ENCODE measurements around the gene XPR1.

The XPR1 gene

GRCh38 chr1:180919183-180919700 lies 287.4 kb downstream of the XPR1 start:
- DNase-seq: no peak

GRCh38 chr1:180920193-180920592 lies 288.4 kb downstream of the XPR1 start:
- DNase-seq: no peak

GRCh38 chr1:180920702-180921101 lies 288.9 kb downstream of the XPR1 start:
- no peak for DNase-seq

- DNase-seq: no peak
Observed at GRCh38 chr1:180921386-180921785, 289.6 kb downstream of the XPR1 start.

- no peak for DNase-seq
Observed at GRCh38 chr1:180921891-180922630, 290.2 kb downstream of the XPR1 start.

GRCh38 chr1:180922631-180923015 lies 290.8 kb downstream of the XPR1 start:
- no peak for DNase-seq

- DNase-seq: no peak
Observed at GRCh38 chr1:180923021-180923841, 291.4 kb downstream of the XPR1 start.

- DNase-seq: no peak
Observed at GRCh38 chr1:180923887-180924286, 292.1 kb downstream of the XPR1 start.

GRCh38 chr1:180924939-180925338 lies 293.1 kb downstream of the XPR1 start:
- DNase-seq: no peak

- DNase-seq: no peak
Observed at GRCh38 chr1:180925471-180926051, 293.7 kb downstream of the XPR1 start.

GRCh38 chr1:180926164-180926981 lies 294.6 kb downstream of the XPR1 start:
- no peak for DNase-seq

GRCh38 chr1:180927348-180927747 lies 295.5 kb downstream of the XPR1 start:
- DNase-seq: no peak

- DNase-seq: no peak
Observed at GRCh38 chr1:180927841-180928240, 296.0 kb downstream of the XPR1 start.

GRCh38 chr1:180928331-180929230 lies 296.8 kb downstream of the XPR1 start:
- DNase-seq: peak; percentile 5

- DNase-seq: no peak
Observed at GRCh38 chr1:180929389-180929788, 297.6 kb downstream of the XPR1 start.

- no peak for DNase-seq
Observed at GRCh38 chr1:180930687-180931086, 298.9 kb downstream of the XPR1 start.

- DNase-seq: no peak
Observed at GRCh38 chr1:180931529-180931928, 299.7 kb downstream of the XPR1 start.

- DNase-seq: no peak
Observed at GRCh38 chr1:180932378-180932777, 300.6 kb downstream of the XPR1 start.

- no peak for DNase-seq
Observed at GRCh38 chr1:180933141-180933540, 301.3 kb downstream of the XPR1 start.

- no peak for DNase-seq
Observed at GRCh38 chr1:180934563-180934962, 302.7 kb downstream of the XPR1 start.

GRCh38 chr1:180935326-180936109 lies 303.7 kb downstream of the XPR1 start:
- DNase-seq: no peak
